ENCODE measurements around the gene WNT4. TPM values are rescaled to one million over a fixed set of nuclear protein-coding genes. Genes with fewer than 3 reads are reported as not detected.

Gene WNT4
- total RNA-seq, 4 donors from 2014 or later = 0.12 to 0.27 (median 0.27) TPM; not detected in 1

DNA sequence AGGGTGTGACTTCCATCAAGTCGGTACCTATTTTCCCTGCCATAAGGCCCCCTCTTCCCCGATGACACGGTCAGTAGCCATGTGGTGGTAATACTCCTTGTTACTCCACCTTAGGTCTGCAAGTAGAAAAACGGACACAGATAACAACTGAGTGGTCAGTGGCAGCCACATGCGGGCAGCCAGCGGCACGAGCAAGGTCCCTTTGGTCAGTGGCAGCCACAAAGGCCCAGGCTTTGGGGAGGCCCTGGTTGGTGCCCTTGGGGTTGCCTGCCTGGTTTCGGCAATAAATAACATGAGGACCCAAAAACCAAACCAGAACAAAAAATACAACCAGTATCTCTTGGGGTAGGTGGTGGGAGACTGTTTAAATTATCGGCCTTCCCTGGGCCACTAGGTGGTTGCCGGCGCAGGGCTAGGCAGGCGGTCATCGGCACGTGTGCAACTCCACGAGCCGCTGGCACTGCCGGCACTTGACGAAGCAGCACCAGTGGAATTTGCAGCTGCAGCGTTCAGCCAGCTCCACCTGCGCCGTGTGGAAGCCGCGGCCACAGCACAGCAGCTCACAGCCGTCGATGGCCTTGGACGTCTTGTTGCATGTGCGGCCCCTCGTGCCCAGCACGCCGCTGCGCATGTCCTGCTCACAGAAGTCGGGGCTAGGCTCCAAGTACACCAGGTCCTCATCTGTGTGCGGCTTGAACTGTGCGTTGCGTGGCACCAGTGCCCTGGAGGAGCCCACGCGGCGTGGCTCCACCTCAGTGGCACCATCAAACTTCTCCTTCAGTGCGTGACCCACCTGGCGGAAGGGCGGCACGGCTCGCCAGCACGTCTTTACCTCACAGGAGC, 23.1 kb downstream of the WNT4 start:
- WGBS, 2 donors (ENCODE audit: low coverage in 1 of 2) = 84 to 98% methylated on average over 6 to 8 of the region's 44 CpGs
- Histone ChIP-seq H3K36me3 (peaks cover 0 to 38% of the 10 kb centered on the region in 2 donors), H3K27me3 (no peaks in the 10 kb centered on the region), H3K9me3 (no peaks in the 10 kb centered on the region), H3K4me3 (no peak overlapping the region), H3K4me1 (peaks cover 0 to 33% (median 4%) of the 10 kb centered on the region in 3 donors), H3K27ac (no peak overlapping the region)
- TF ChIP-seq POLR2AphosphoS5 (IDR thresholded peaks at IDR 0.05) (no peak), EP300 (IDR thresholded peaks at IDR 0.05) (no peak), POLR2A (IDR thresholded peaks at IDR 0.05) (no peak), CTCF (IDR thresholded peaks at IDR 0.05) (no peak)
- ATAC-seq = no peak

DNA sequence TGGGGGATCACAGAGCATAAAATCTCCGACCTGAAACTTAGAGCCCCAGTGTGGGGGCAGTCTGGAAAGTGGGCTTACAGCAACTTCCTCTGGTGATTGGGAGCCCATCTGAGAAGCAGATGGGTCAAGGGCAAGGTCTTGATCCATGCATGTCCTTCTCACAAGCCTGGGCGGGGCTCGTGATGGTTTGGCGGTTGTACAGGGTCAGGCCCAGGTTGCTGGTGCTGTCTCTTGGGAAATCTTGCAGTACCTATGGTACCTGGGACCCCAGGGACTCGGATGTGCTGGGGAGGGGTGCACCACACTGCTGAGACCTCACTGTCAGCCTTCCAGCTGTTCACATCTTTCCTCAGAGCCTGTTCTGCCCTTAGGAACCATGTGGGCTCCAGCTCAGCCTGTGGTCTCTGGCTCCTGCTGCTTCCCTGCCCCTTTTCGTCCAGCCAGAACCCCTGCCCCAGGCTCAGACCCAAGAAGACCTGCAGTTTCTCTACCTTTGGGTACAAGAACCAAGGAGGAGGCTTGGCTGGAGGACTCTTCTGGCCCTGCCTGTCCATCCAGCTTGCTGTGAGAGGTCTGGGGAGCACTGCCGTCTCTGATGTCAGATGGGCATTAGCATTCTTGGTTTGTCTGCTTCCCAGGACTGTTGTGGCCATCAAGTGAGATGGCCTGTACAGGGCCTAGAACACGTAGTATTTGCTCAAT, 24.5 kb downstream of the WNT4 start:
- TF ChIP-seq POLR2AphosphoS5 (IDR thresholded peaks at IDR 0.05) (no peak), EP300 (IDR thresholded peaks at IDR 0.05) (no peak), CTCF (IDR thresholded peaks at IDR 0.05) (no peak), POLR2A (IDR thresholded peaks at IDR 0.05) (no peak)
- Histone ChIP-seq H3K4me1 (peaks cover 0 to 47% (median 13%) of the 10 kb centered on the region in 3 donors), H3K36me3 (peaks cover 0 to 38% of the 10 kb centered on the region in 2 donors), H3K9me3 (no peaks in the 10 kb centered on the region), H3K27ac (no peak overlapping the region), H3K4me3 (no peak overlapping the region), H3K27me3 (no peaks in the 10 kb centered on the region)
- no peak for ATAC-seq
- no CpG with 5 or more reads among the region's 8 CpGs for WGBS, 2 donors (ENCODE audit: low coverage in 1 of 2)

DNA sequence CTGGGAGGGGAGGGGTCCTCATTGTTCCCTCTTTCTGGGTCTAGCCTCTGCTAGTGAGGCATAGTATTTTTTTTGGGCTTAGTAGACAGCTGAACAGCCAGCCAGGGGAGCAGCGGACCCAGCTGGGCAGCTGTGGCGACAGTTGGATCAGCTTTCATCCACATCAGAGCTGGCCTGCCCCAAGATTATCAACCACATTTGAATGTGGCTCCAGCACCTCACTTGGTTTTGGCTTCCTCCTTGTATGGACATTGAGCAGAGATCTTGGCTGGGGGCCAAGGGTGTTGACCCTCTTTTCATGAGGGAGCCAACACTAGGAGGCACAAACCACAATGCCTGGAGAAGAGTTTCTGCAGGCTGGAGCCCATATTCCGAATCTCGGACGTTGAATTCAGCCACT, 25.0 kb downstream of the WNT4 start:
- 67% methylated on average over 1 of the region's 5 CpGs; no CpG with 5 or more reads in 1 of the 2 donors for WGBS, 2 donors (ENCODE audit: low coverage in 1 of 2)

DNA sequence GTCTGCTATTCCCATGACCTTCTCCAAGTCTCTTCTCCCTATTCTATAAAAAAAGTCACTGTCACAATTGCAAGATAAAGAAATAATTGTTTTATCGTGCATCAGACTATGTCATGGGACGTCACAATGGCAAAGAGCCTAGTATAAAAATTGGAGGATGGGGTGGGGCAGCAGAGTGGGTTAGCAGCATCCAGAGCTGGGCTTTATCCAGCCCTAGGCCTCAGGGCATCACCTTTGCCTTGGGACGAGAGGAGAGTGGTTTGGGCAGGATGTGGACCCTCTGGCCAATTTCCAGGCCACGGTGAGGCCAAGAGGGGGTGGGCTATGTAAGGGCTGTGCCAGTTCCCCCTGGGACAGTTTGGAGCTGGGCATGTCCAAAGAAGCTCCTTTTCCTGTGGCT, 25.7 kb downstream of the WNT4 start:
- Histone ChIP-seq H3K4me1 (peaks cover 0 to 59% (median 13%) of the 10 kb centered on the region in 3 donors), H3K4me3 (no peak overlapping the region), H3K9me3 (no peaks in the 10 kb centered on the region), H3K27me3 (no peaks in the 10 kb centered on the region), H3K27ac (no peak overlapping the region), H3K36me3 (peaks cover 0 to 50% of the 10 kb centered on the region in 2 donors)
- TF ChIP-seq POLR2AphosphoS5 (IDR thresholded peaks at IDR 0.05) (no peak), EP300 (IDR thresholded peaks at IDR 0.05) (no peak), POLR2A (IDR thresholded peaks at IDR 0.05) (no peak), CTCF (IDR thresholded peaks at IDR 0.05) (no peak)
- ATAC-seq = no peak
- WGBS, 2 donors (ENCODE audit: low coverage in 1 of 2) = 50 to 51% methylated on average over 2 to 4 of the region's 4 CpGs

More for the DNA sequence above, 25.0 kb downstream of the WNT4 start:
- no peak for ATAC-seq
- Histone ChIP-seq H3K27ac (no peak overlapping the region), H3K4me1 (peaks cover 0 to 53% (median 13%) of the 10 kb centered on the region in 3 donors), H3K9me3 (no peaks in the 10 kb centered on the region), H3K36me3 (peaks cover 0 to 44% of the 10 kb centered on the region in 2 donors), H3K4me3 (no peak overlapping the region), H3K27me3 (no peaks in the 10 kb centered on the region)
- no peak for TF ChIP-seq CTCF (IDR thresholded peaks at IDR 0.05)
- no peak for TF ChIP-seq EP300 (IDR thresholded peaks at IDR 0.05)
- no peak for TF ChIP-seq POLR2AphosphoS5 (IDR thresholded peaks at IDR 0.05)
- TF ChIP-seq POLR2A (IDR thresholded peaks at IDR 0.05) = no peak

Data from gastroesophageal sphincter (tissue), 4 donors.